ENCODE data around the gene TAS2R31.
"Not testable (repeated sequence)": the region's sequence is repeated elsewhere in the genome, so short reads cannot be mapped to it uniquely, and the experiment has no call there.

- TF ChIP-seq CTCF (IDR thresholded peaks at IDR 0.05; ENCODE audit: poor library complexity, severe bottlenecking); EZH2 (IDR thresholded peaks at IDR 0.05; ENCODE audit: borderline replicate concordance, insufficient read depth, low read length, poor library complexity, severe bottlenecking); POLR2AphosphoS5 (IDR thresholded peaks at IDR 0.05); EP300 (conservative IDR thresholded peaks at IDR 0.05; ENCODE audit: poor library complexity, severe bottlenecking); TAF1 (IDR thresholded peaks at IDR 0.05; ENCODE audit: low read depth): not testable (repeated sequence)
Measured at GRCh38 chr12:11033959-11034358, 2.8 kb upstream of the TAS2R31 start.

All from neural cell (in vitro differentiated cells).